CD14-positive monocyte (primary cell): Measurements from ENCODE around the gene SLC12A4. TPM values are rescaled to one million over a fixed set of nuclear protein-coding genes. Genes with fewer than 3 reads are reported as not detected.

ENCODE experiments used
- DNase-seq, 3 donors: peaks; one replicate each; pipeline ENCODE4 v3.0.0-alpha.2; 2011 to 2022
- H2AFZ ChIP-seq: 2 replicates; pipeline ENCODE4 v1.6.0; 2012; ENCODE audit warnings: mild to moderate bottlenecking, low read depth, low read length, inconsistent platforms; ENCODE audit not compliant: insufficient read depth, poor library complexity, severe bottlenecking
- H3K27ac ChIP-seq, 2 donors: 1 replicate in 1 of 2; 2 replicates in 1 of 2; pipeline ENCODE4 v1.5.1; 2012 to 2013; ENCODE audit warnings: low read length in 2 of 2, control low read depth in 1 of 2, inconsistent platforms in 1 of 2, low read depth in 1 of 2, mild to moderate bottlenecking in 1 of 2
- H3K27me3 ChIP-seq, 2 donors: one replicate each; pipeline versions ENCODE4 v1.6.0 to v1.6.1; 2011 to 2013; ENCODE audit warnings: low read length in 2 of 2; ENCODE audit not compliant: control insufficient read depth in 2 of 2, insufficient read depth in 2 of 2
- H3K36me3 ChIP-seq, 2 donors: replicated peaks in 1 of 2; 1 replicate in 1 of 2; 2 replicates in 1 of 2; pipeline versions ENCODE4 v1.5.1 to v1.6.1; 2012 to 2013; ENCODE audit warnings: low read length in 2 of 2, control low read depth in 1 of 2, inconsistent platforms in 1 of 2, mild to moderate bottlenecking in 1 of 2; ENCODE audit not compliant: insufficient read depth in 2 of 2, control insufficient read depth in 1 of 2
- H3K4me1 ChIP-seq, 2 donors: 1 replicate in 1 of 2; 2 replicates in 1 of 2; pipeline versions ENCODE4 v1.5.1 to v1.6.1; 2012 to 2013; ENCODE audit warnings: low read length in 2 of 2, control low read depth in 1 of 2, inconsistent platforms in 1 of 2, mild to moderate bottlenecking in 1 of 2, moderate library complexity in 1 of 2; ENCODE audit not compliant: insufficient read depth in 2 of 2, control insufficient read depth in 1 of 2
- H3K4me2 ChIP-seq: replicated peaks from 2 replicates; pipeline ENCODE3; 2012; ENCODE audit warnings: low read length, moderate library complexity, mild to moderate bottlenecking; ENCODE audit not compliant: poor library complexity, severe bottlenecking; ENCODE audit errors: extremely low read depth
- H3K4me3 ChIP-seq, 3 experiments: fragments of 200-600 bp in 1 of 3; sonication (generic) in 1 of 3; replicated peaks in 1 of 3; 1 replicate in 2 of 3; 2 replicates in 1 of 3; pipeline ENCODE4 v1.5.1; 2011 to 2013; ENCODE audit warnings: low read length in 3 of 3, mild to moderate bottlenecking in 3 of 3, control low read depth in 2 of 3, low read depth in 2 of 3, inconsistent platforms in 1 of 3, moderate library complexity in 1 of 3
- H3K79me2 ChIP-seq: 2 replicates; pipeline ENCODE4 v1.6.0; 2012; ENCODE audit warnings: mild to moderate bottlenecking, control low read depth, inconsistent platforms, low read length, moderate library complexity; ENCODE audit not compliant: insufficient read depth
- H3K9ac ChIP-seq: 2 replicates; pipeline ENCODE4 v1.6.0; 2017; ENCODE audit warnings: low read length, mild to moderate bottlenecking; ENCODE audit not compliant: insufficient read depth, poor library complexity, severe bottlenecking
- H3K9me3 ChIP-seq, 2 donors: replicated peaks in 1 of 2; 1 replicate in 1 of 2; 2 replicates in 1 of 2; pipeline versions ENCODE4 v1.5.1 to v1.6.1; 2012 to 2013; ENCODE audit warnings: low read length in 2 of 2, control low read depth in 1 of 2; ENCODE audit not compliant: control insufficient read depth in 1 of 2, insufficient read depth in 1 of 2
- H4K20me1 ChIP-seq: 2 replicates; pipeline ENCODE4 v1.6.0; 2012; ENCODE audit warnings: mild to moderate bottlenecking, low read length, control low read depth, moderate library complexity; ENCODE audit not compliant: insufficient read depth
- H3K27ac Mint-ChIP-seq, 7 donors: one replicate each; pipeline ENCODE4 v1.8.0; 2020; ENCODE audit warnings: mild to moderate bottlenecking in 7 of 7, mixed read lengths in 7 of 7, moderate library complexity in 6 of 7, inconsistent platforms in 2 of 7
- H3K27me3 Mint-ChIP-seq, 3 donors: one replicate each; pipeline ENCODE4 v1.8.0; 2021 to 2022; ENCODE audit warnings: low read depth in 3 of 3, mild to moderate bottlenecking in 3 of 3, mixed read lengths in 3 of 3, moderate library complexity in 3 of 3, inconsistent platforms in 1 of 3
- H3K36me3 Mint-ChIP-seq, 2 donors: one replicate each; pipeline ENCODE4 v1.8.0; 2020; ENCODE audit warnings: mixed read lengths in 2 of 2, inconsistent platforms in 1 of 2, mild to moderate bottlenecking in 1 of 2
- H3K4me1 Mint-ChIP-seq: one replicate; pipeline ENCODE4 v1.8.0; 2020; ENCODE audit warnings: mild to moderate bottlenecking, mixed read lengths
- H3K4me3 Mint-ChIP-seq, 2 donors: one replicate each; pipeline ENCODE4 v1.8.0; 2020; ENCODE audit warnings: mild to moderate bottlenecking in 2 of 2, mixed read lengths in 2 of 2, moderate library complexity in 1 of 2
- H3K9me3 Mint-ChIP-seq, 7 donors: one replicate each; pipeline ENCODE4 v1.8.0; 2020 to 2022; ENCODE audit warnings: mixed read lengths in 7 of 7, mild to moderate bottlenecking in 6 of 7, moderate library complexity in 6 of 7, inconsistent platforms in 2 of 7
- CTCF ChIP-seq: fragments of 200-600 bp; IDR thresholded peaks from one replicate; pipeline ENCODE4 v1.8.0; 2022; ENCODE audit warnings: antibody characterized with exemption, mild to moderate bottlenecking
- WGBS: methylation state at CpG from one replicate; pipeline ENCODE4 v1.1.5; 2013; ENCODE audit warnings: missing lambda C conversion rate; ENCODE audit not compliant: insufficient coverage; 5-methylcytosine and 5-hydroxymethylcytosine counted together
- intact Hi-C, 2 donors: fragments of 100-400 bp; cut with micrococcal nuclease; formaldehyde crosslinking; loops; one replicate each; pipeline versions ENCODE4 v1.15.0 to v1.15.1; 2023
- polyA plus RNA-seq, 3 donors: library from polyadenylated mRNA; depleted of rRNA in 1 of 3; unstranded in 2 of 3; stranded (reverse) in 1 of 3; fragments of 300-500 nt in 2 of 3; fragments of >200 nt in 1 of 3; fragmentation: Illumina TruSeq in 2 of 3; gene quantifications; 1 replicate in 2 of 3; 2 replicates in 1 of 3; pipeline ENCODE4 v1.2.3, GENCODE V29; 2012 to 2021

Gene SLC12A4
- polyA plus RNA-seq, 3 donors = 7.3 to 57.2 (median 7.7) TPM

- no peak for DNase-seq
- Histone ChIP-seq H3K9me3 (no peaks in the 10 kb centered on the region), H3K9ac (peak overlapping the region; percentile 62), H4K20me1 (no peaks in the 10 kb centered on the region), H3K4me2 (no peak overlapping the region), H2AFZ (no peak overlapping the region), H3K27me3 (no peaks in the 10 kb centered on the region), H3K27ac (peak overlapping the region; percentile 93 to 97), H3K79me2 (no peaks in the 10 kb centered on the region), H3K4me3 (peak overlapping the region in 1 of 3 experiments; percentile 26), H3K4me1 (peaks cover 59 to 63% of the 10 kb centered on the region in 2 donors), H3K36me3 (no peaks in the 10 kb centered on the region)
- no CpG with 5 or more reads among the region's 9 CpGs for WGBS
- Mint-ChIP-seq H3K27me3 (peaks cover 0 to 3% (median 0%) of the 10 kb centered on the region in 3 donors), H3K4me3 (peak overlapping the region; percentile 17 to 67), H3K4me1 (peaks cover 52% of the 10 kb centered on the region), H3K27ac (peak overlapping the region; percentile 99 to 100 (median 99)), H3K9me3 (peaks cover 0 to 5% (median 0%) of the 10 kb centered on the region in 7 donors), H3K36me3 (peaks cover 0 to 3% of the 10 kb centered on the region in 2 donors)
- TF ChIP-seq CTCF = no peak
- intact Hi-C loops = no loop called here
These were observed 36.8 kb upstream of the SLC12A4 start for GRCh38 chr16:68005211-68005610.

GRCh38 chr16:68003031-68003430 is 34.6 kb upstream of the SLC12A4 start:
- Histone ChIP-seq H2AFZ (no peak overlapping the region), H3K27ac (no peak overlapping the region), H4K20me1 (no peaks in the 10 kb centered on the region), H3K4me2 (no peak overlapping the region), H3K79me2 (peaks cover 15% of the 10 kb centered on the region), H3K36me3 (no peaks in the 10 kb centered on the region), H3K9ac (no peak overlapping the region), H3K9me3 (peaks cover 0 to 5% of the 10 kb centered on the region in 2 donors), H3K4me1 (peaks cover 73 to 78% of the 10 kb centered on the region in 2 donors), H3K27me3 (no peaks in the 10 kb centered on the region), H3K4me3 (no peak overlapping the region)
- Mint-ChIP-seq H3K4me3 (no peak overlapping the region), H3K9me3 (peaks cover 0 to 10% (median 2%) of the 10 kb centered on the region in 7 donors), H3K36me3 (peaks cover 0 to 11% of the 10 kb centered on the region in 2 donors), H3K4me1 (peaks cover 59% of the 10 kb centered on the region), H3K27me3 (peaks cover 0 to 3% (median 0%) of the 10 kb centered on the region in 3 donors), H3K27ac (no peak overlapping the region)
- no CpG with 5 or more reads among the region's 4 CpGs for WGBS
- no peak for TF ChIP-seq CTCF
- no peak for DNase-seq
- intact Hi-C loops = no loop called here
